Measurements from ENCODE around the gene GLRX3. TPM values are rescaled to one million over a fixed set of nuclear protein-coding genes. Genes with fewer than 3 reads are reported as not detected.

Gene GLRX3
- total RNA-seq, 1 experiment from 2014 or later, result 142 TPM

DNA sequence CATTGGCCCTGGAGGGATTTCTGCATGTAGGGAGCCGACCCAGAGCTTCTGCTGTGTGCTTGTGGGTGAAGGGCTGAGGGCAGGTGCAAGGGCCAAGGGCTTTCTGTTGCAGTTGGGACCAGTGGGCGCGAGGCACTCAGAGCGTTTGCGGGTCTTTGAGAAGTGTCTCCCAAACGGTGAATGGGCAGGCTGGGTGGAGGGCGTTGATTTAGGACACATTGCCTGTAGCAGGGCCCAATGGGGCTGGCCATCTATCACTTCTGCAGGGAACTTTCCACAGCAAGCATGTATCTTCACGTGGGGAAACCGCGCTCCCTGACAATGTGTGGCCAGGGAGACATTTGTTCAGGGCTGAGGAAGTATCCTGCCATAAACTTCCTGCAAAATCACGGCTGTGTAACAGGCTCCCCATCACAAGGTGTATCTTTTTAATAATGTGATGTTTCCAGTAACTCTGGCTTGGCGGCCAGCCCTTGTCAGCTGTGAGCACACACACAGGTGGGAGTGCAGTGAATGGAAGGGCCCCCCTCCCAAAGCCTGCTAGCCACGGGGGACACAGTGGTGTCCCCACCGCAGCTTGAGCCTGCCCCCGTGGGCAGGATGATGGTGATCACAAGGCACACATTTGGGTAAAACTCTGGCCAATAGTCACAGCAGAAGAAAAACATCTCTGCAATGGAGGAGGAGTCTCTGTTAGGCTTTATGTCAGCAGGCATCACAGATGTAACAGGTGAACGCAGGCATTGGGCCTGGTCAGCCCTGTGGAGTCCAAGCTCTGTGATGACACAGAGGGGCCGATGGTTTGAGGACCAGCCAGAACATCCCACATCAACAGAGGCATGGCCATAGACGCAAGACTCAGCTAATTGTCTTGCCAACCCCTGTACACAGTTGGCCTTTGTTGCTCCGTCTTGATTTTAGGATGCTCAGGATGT lies 84.3 kb downstream of the GLRX3 start (continued):
- TF ChIP-seq, protein P1, sequence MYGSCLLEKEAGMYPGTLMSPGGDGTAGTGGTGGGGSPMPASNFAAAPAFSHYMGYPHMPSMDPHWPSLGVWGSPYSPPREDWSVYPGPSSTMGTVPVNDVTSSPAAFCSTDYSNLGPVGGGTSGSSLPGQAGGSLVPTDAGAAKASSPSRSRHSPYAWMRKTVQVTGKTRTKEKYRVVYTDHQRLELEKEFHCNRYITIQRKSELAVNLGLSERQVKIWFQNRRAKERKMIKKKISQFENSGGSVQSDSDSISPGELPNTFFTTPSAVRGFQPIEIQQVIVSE (CRISPR knock-in tag; IDR thresholded peaks at IDR 0.05; ENCODE audit: borderline replicate concordance), result no peak
- no peak for TF ChIP-seq CREM (CRISPR knock-in tag; IDR thresholded peaks at IDR 0.05)
- TF ChIP-seq JAZF1 (CRISPR knock-in tag; IDR thresholded peaks at IDR 0.05), result no peak
- no peak for TF ChIP-seq GABPB1 (CRISPR knock-in tag; IDR thresholded peaks at IDR 0.05)
- TF ChIP-seq ZNF263 (CRISPR knock-in tag; IDR thresholded peaks at IDR 0.05; ENCODE audit: low read depth), result no peak
- TF ChIP-seq, protein P2, sequence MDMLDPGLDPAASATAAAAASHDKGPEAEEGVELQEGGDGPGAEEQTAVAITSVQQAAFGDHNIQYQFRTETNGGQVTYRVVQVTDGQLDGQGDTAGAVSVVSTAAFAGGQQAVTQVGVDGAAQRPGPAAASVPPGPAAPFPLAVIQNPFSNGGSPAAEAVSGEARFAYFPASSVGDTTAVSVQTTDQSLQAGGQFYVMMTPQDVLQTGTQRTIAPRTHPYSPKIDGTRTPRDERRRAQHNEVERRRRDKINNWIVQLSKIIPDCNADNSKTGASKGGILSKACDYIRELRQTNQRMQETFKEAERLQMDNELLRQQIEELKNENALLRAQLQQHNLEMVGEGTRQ (CRISPR knock-in tag; IDR thresholded peaks at IDR 0.05), result no peak
- TF ChIP-seq HMGA2 (CRISPR knock-in tag; IDR thresholded peaks at IDR 0.05), result no peak
- no peak for TF ChIP-seq ZNF219 (CRISPR knock-in tag; IDR thresholded peaks at IDR 0.05; ENCODE audit: borderline replicate concordance)
- TF ChIP-seq, protein P3, sequence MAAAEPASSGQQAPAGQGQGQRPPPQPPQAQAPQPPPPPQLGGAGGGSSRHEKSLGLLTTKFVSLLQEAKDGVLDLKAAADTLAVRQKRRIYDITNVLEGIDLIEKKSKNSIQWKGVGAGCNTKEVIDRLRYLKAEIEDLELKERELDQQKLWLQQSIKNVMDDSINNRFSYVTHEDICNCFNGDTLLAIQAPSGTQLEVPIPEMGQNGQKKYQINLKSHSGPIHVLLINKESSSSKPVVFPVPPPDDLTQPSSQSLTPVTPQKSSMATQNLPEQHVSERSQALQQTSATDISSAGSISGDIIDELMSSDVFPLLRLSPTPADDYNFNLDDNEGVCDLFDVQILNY (CRISPR knock-in tag; IDR thresholded peaks at IDR 0.05), result no peak

DNA sequence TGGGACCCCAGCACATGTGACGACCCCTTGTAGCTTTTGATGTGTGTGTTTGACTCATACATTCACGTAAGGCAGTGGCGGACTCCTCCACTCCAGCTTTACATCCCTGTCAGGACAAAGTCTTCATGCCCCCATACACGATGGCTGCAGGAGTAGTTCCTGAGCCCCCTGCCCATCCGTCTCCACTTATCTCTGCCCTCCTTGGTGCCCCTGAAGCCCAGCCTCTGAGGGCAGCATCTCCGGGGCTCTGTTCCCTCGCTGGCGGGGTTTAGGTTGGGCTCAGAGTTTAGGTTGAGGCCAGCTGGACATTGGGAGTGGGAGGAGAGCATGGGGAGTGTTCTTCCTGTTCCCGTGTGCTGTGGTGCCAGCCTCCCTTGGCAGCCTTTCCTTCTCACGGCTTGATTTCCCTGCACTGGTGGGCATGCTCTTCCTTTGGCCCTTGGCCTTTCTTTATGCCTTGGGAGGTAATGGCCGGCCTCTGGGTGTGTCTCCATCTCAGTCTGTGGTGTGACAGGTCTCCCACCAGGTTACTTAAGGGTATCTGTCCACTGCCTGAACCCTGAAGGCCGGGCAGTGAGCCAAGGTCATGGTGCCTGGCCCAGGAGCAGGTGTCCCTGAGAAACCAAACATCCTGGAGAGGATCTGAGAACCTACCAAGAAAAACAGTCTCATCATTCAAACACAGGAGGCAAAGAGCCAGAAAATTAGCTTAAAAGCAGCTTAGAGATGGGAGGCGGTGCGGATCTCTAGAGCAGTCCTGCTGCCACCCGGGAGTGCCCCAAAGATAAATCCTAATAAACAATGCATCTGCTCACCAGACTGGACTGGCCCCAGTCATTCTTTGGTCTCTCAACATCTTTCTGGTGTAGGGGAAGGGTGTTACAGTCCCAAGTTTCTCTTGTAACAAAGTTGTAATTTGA lies 85.5 kb downstream of the GLRX3 start:
- ChIA-PET POLR2A (no interaction called here), CTCF (no interaction called here)
- TF ChIP-seq NFE2L1 (CRISPR knock-in tag; IDR thresholded peaks at IDR 0.05), result no peak
- TF ChIP-seq, protein P4, sequence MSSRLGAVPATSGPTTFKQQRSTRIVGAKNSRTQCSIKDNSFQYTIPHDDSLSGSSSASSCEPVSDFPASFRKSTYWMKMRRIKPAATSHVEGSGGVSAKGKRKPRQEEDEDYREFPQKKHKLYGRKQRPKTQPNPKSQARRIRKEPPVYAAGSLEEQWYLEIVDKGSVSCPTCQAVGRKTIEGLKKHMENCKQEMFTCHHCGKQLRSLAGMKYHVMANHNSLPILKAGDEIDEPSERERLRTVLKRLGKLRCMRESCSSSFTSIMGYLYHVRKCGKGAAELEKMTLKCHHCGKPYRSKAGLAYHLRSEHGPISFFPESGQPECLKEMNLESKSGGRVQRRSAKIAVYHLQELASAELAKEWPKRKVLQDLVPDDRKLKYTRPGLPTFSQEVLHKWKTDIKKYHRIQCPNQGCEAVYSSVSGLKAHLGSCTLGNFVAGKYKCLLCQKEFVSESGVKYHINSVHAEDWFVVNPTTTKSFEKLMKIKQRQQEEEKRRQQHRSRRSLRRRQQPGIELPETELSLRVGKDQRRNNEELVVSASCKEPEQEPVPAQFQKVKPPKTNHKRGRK (CRISPR knock-in tag; IDR thresholded peaks at IDR 0.05; ENCODE audit: borderline replicate concordance), result no peak
- H3K4me1 Mint-ChIP-seq, result no peaks in the 10 kb centered on the region
- DNase-seq (ENCODE audit: low spot score), result no peak
- peaks cover 86% of the 10 kb centered on the region for H3K9me3 Mint-ChIP-seq
- no peak overlapping the region for H3K4me3 Mint-ChIP-seq
- peaks cover 25% of the 10 kb centered on the region for H3K27me3 Mint-ChIP-seq (ENCODE audit: low read depth)
- H3K27ac Mint-ChIP-seq, result no peak overlapping the region
- ATAC-seq, result no peak
- peaks cover 80% of the 10 kb centered on the region for H3K36me3 Mint-ChIP-seq

DNA sequence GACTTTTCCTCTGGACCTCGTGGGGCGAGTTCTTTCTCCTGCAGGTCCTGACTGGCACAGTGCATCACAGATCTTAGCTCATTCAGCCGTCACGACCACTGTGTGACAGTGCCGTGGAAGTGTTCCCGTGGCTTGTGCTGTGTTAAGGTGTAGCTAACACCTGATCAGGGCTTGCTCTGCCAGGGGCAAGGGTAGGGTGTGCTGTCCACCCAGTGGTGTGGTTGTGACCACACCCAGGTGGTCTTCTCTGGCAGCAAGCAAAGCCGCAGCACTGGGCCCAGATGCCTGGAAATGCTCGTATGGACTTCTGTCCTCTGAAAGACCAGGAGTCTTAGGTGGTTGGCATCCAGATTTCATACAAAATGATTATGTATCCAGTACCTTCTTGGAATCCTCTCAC lies 86.2 kb downstream of the GLRX3 start:
- no peak overlapping the region for H3K27ac Mint-ChIP-seq
- ATAC-seq (no peak), DNase-seq (ENCODE audit: low spot score) (no peak)
- H3K36me3 Mint-ChIP-seq, result peaks cover 83% of the 10 kb centered on the region
- H3K9me3 Mint-ChIP-seq, result peaks cover 89% of the 10 kb centered on the region
- peaks cover 27% of the 10 kb centered on the region for H3K27me3 Mint-ChIP-seq (ENCODE audit: low read depth)
- CTCF ChIA-PET, result no interaction called here
- no peak overlapping the region for H3K4me3 Mint-ChIP-seq
- H3K4me1 Mint-ChIP-seq, result no peaks in the 10 kb centered on the region
- POLR2A ChIA-PET, result no interaction called here
- TF ChIP-seq, protein P5, sequence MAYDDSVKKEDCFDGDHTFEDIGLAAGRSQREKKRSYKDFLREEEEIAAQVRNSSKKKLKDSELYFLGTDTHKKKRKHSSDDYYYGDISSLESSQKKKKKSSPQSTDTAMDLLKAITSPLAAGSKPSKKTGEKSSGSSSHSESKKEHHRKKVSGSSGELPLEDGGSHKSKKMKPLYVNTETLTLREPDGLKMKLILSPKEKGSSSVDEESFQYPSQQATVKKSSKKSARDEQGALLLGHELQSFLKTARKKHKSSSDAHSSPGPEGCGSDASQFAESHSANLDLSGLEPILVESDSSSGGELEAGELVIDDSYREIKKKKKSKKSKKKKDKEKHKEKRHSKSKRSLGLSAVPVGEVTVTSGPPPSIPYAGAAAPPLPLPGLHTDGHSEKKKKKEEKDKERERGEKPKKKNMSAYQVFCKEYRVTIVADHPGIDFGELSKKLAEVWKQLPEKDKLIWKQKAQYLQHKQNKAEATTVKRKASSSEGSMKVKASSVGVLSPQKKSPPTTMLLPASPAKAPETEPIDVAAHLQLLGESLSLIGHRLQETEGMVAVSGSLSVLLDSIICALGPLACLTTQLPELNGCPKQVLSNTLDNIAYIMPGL (CRISPR knock-in tag; IDR thresholded peaks at IDR 0.05), result no peak
- TF ChIP-seq NFYB (CRISPR knock-in tag; conservative IDR thresholded peaks at IDR 0.05; ENCODE audit: low read depth), result no peak
- TF ChIP-seq FOXK1 (CRISPR knock-in tag; IDR thresholded peaks at IDR 0.05), result no peak
